ENCODE results near the gene SARS1.

Gene SARS1

GRCh38 chr1:109238382-109238781 lies 24.7 kb downstream of the SARS1 start:
- TF ChIP-seq EZH2phosphoT487 (conservative IDR thresholded peaks at IDR 0.05; ENCODE audit: low read length) = no peak
- no peaks in the 10 kb centered on the region for H3K27me3 ChIP-seq (ENCODE audit: low read length)
- no peaks in the 10 kb centered on the region for H3K9me2 ChIP-seq (replicated peaks; ENCODE audit: insufficient read depth, low read length)
- H3K9ac ChIP-seq (ENCODE audit: low read length) = no peak overlapping the region
- no peak overlapping the region for H3K4me2 ChIP-seq (ENCODE audit: low read depth, low read length, poor library complexity, severe bottlenecking)
- H3K4me3 ChIP-seq (ENCODE audit: insufficient read depth, low read length, poor library complexity, severe bottlenecking) = no peak overlapping the region
- no peaks in the 10 kb centered on the region for H4K20me1 ChIP-seq (ENCODE audit: low read depth, low read length)
- no peak overlapping the region for H3K27ac ChIP-seq (ENCODE audit: low read depth, low read length)
- H3K36me3 ChIP-seq (ENCODE audit: low read length) = peaks cover 5% of the 10 kb centered on the region; the same call in 1 of the 2 replicates
- no peaks in the 10 kb centered on the region for H3K79me2 ChIP-seq (ENCODE audit: insufficient read depth, low read length)
- no peak overlapping the region for H2AFZ ChIP-seq (ENCODE audit: low read depth, low read length, severe bottlenecking)
- H3F3A ChIP-seq (ENCODE audit: insufficient read depth) = no peaks in the 10 kb centered on the region; the same call in 1 of the 2 replicates
- H3K9me3 ChIP-seq (ENCODE audit: insufficient read depth, low read length) = no peaks in the 10 kb centered on the region

- H3K9me2 ChIP-seq (replicated peaks; ENCODE audit: insufficient read depth, low read length) = no peaks in the 10 kb centered on the region
- no peaks in the 10 kb centered on the region for H4K20me1 ChIP-seq (ENCODE audit: low read depth, low read length)
- no peak overlapping the region for H3K9ac ChIP-seq (ENCODE audit: low read length)
- H3K79me2 ChIP-seq (ENCODE audit: insufficient read depth, low read length) = no peaks in the 10 kb centered on the region
- no peak overlapping the region for H3K4me3 ChIP-seq (ENCODE audit: insufficient read depth, low read length, poor library complexity, severe bottlenecking)
- no peak overlapping the region for H3K27ac ChIP-seq (ENCODE audit: low read depth, low read length)
- H3F3A ChIP-seq (ENCODE audit: insufficient read depth) = no peaks in the 10 kb centered on the region; the same call in 1 of the 2 replicates
- H2AFZ ChIP-seq (ENCODE audit: low read depth, low read length, severe bottlenecking) = no peak overlapping the region
- no peaks in the 10 kb centered on the region for H3K9me3 ChIP-seq (ENCODE audit: insufficient read depth, low read length)
- no peaks in the 10 kb centered on the region for H3K27me3 ChIP-seq (ENCODE audit: low read length)
- no peak for TF ChIP-seq EZH2phosphoT487 (conservative IDR thresholded peaks at IDR 0.05; ENCODE audit: low read length)
- no peak for TF ChIP-seq CTCF (IDR thresholded peaks at IDR 0.05; ENCODE audit: insufficient read depth, low read length, poor library complexity, severe bottlenecking)
- no peak overlapping the region for H3K4me2 ChIP-seq (ENCODE audit: low read depth, low read length, poor library complexity, severe bottlenecking)
- peaks cover 4% of the 10 kb centered on the region; the same call in 1 of the 2 replicates for H3K36me3 ChIP-seq (ENCODE audit: low read length)
These were observed 25.3 kb downstream of the SARS1 start for GRCh38 chr1:109239047-109239408.

- Histone ChIP-seq H3K4me3 (ENCODE audit: insufficient read depth, low read length, poor library complexity, severe bottlenecking) (no peak overlapping the region), H3F3A (ENCODE audit: insufficient read depth) (no peaks in the 10 kb centered on the region; the same call in 1 of the 2 replicates), H2AFZ (ENCODE audit: low read depth, low read length, severe bottlenecking) (no peak overlapping the region), H3K4me2 (ENCODE audit: low read depth, low read length, poor library complexity, severe bottlenecking) (no peak overlapping the region), H3K27ac (ENCODE audit: low read depth, low read length) (no peak overlapping the region), H3K79me2 (ENCODE audit: insufficient read depth, low read length) (no peaks in the 10 kb centered on the region), H3K9ac (ENCODE audit: low read length) (no peak overlapping the region), H3K9me2 (replicated peaks; ENCODE audit: insufficient read depth, low read length) (no peaks in the 10 kb centered on the region), H3K36me3 (ENCODE audit: low read length) (peaks cover 4% of the 10 kb centered on the region; the same call in 1 of the 2 replicates), H3K9me3 (ENCODE audit: insufficient read depth, low read length) (no peaks in the 10 kb centered on the region), H3K27me3 (ENCODE audit: low read length) (no peaks in the 10 kb centered on the region), H4K20me1 (ENCODE audit: low read depth, low read length) (no peaks in the 10 kb centered on the region)
- TF ChIP-seq CTCF (IDR thresholded peaks at IDR 0.05; ENCODE audit: insufficient read depth, low read length, poor library complexity, severe bottlenecking) (peak; percentile 45), EZH2phosphoT487 (conservative IDR thresholded peaks at IDR 0.05; ENCODE audit: low read length) (no peak)
These were observed 25.8 kb downstream of the SARS1 start for GRCh38 chr1:109239409-109240068.

All from SU-DHL-6 (cell line).